ENCODE measurements around the gene ZNF253. TPM values are rescaled to one million over a fixed set of nuclear protein-coding genes. Genes with fewer than 3 reads are reported as not detected.
"Not testable (repeated sequence)": the region's sequence is repeated elsewhere in the genome, so short reads cannot be mapped to it uniquely, and the experiment has no call there.

ZNF253 gene
- total RNA-seq, 4 donors from 2014 or later: 5.0 to 16.7 (median 8.8) TPM

DNA sequence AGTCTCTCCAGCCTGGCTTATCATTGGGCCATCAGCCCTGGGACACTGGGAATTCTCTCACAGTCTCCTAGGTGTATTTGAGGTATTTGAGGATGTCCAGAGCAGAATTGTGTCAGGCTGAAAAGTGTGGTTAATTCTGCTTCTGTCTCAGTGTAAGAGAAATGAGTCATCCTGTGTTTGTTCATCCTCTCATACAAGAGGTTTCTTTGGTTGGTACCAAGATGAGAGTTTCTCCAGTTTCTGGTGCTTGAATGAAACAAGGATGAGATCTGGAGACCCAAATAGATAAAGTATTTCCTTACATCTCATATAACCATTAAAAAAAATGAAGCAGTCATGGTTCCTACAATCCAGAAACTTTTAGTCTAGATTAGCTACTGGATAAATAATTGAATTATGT is 7.7 kb downstream of the ZNF253 start:
- no peaks in the 10 kb centered on the region for H3K27me3 ChIP-seq
- no peaks in the 10 kb centered on the region for H3K9me3 ChIP-seq
- peaks cover 7% of the 10 kb centered on the region for H3K4me1 ChIP-seq
- no peak overlapping the region for H3K27ac ChIP-seq
- H3K4me3 ChIP-seq: no peak overlapping the region
- peaks cover 13% of the 10 kb centered on the region for H3K36me3 ChIP-seq
- TF ChIP-seq, protein P1, sequence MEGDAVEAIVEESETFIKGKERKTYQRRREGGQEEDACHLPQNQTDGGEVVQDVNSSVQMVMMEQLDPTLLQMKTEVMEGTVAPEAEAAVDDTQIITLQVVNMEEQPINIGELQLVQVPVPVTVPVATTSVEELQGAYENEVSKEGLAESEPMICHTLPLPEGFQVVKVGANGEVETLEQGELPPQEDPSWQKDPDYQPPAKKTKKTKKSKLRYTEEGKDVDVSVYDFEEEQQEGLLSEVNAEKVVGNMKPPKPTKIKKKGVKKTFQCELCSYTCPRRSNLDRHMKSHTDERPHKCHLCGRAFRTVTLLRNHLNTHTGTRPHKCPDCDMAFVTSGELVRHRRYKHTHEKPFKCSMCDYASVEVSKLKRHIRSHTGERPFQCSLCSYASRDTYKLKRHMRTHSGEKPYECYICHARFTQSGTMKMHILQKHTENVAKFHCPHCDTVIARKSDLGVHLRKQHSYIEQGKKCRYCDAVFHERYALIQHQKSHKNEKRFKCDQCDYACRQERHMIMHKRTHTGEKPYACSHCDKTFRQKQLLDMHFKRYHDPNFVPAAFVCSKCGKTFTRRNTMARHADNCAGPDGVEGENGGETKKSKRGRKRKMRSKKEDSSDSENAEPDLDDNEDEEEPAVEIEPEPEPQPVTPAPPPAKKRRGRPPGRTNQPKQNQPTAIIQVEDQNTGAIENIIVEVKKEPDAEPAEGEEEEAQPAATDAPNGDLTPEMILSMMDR (IDR thresholded peaks at IDR 0.05): no peak
- TF ChIP-seq POLR2AphosphoS5 (IDR thresholded peaks at IDR 0.05): no peak
- DNase-seq (ENCODE audit: low spot score in 2 of 2): no peak

DNA sequence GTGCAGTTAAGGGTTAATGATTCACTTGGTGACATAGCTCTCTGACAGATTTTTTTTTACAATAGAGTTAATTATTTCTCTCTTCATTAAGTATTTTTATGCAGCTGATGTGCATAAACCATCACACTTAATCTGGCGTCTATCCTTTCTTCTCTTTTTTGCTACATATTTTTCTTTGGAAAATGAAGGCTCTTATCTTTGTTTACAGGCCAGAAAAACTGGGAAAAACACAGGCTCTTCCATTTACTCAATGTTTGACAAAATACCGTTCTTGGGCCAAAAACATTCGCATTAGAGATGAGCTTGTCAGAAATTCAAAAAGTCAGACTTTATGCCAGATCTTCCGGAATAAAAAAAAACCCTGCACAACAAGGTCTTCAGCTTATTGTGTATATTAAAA is 12.0 kb downstream of the ZNF253 start:
- TF ChIP-seq EP300 (IDR thresholded peaks at IDR 0.05) (no peak), POLR2A (IDR thresholded peaks at IDR 0.05) (no peak), POLR2AphosphoS5 (IDR thresholded peaks at IDR 0.05) (no peak)
- TF ChIP-seq, protein P1 (IDR thresholded peaks at IDR 0.05): no peak
- H3K9me3 ChIP-seq: peaks cover 4% of the 10 kb centered on the region
- 64% methylated on average over 4 of the region's 4 CpGs for WGBS
- no peak for DNase-seq (ENCODE audit: low spot score in 2 of 2)
- H3K36me3 ChIP-seq: peaks cover 31% of the 10 kb centered on the region
- H3K27ac ChIP-seq: no peak overlapping the region
- H3K4me3 ChIP-seq: no peak overlapping the region
- no peaks in the 10 kb centered on the region for H3K27me3 ChIP-seq
- no peaks in the 10 kb centered on the region for H3K4me1 ChIP-seq

DNA sequence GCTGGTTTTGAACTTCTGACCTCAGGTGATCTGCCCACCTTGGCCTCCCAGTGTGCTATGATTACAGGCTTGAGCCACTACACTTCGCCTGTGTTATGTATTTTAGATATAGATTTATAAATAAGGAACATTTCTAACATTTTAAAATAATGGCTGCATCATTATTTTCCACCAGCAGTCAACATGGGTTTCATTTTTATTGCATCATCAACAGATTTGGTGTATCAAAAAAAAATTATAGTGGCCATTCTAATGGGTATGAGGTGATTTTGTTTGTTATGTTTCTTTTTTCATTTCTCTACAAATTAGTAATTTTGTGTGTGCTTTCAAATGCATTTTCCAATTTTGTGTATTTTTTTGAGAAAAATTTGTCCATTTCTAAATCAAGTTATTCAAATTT is 18.9 kb downstream of the ZNF253 start:
- Histone ChIP-seq H3K36me3 (peaks cover 62% of the 10 kb centered on the region), H3K9me3 (peaks cover 19% of the 10 kb centered on the region), H3K4me3 (no peak overlapping the region), H3K4me1 (no peaks in the 10 kb centered on the region), H3K27ac (no peak overlapping the region), H3K27me3 (no peaks in the 10 kb centered on the region)
- 97% methylated on average over 1 of the region's 1 CpG for WGBS
- TF ChIP-seq POLR2A (IDR thresholded peaks at IDR 0.05): no peak
- no peak for TF ChIP-seq EP300 (IDR thresholded peaks at IDR 0.05)
- TF ChIP-seq POLR2AphosphoS5 (IDR thresholded peaks at IDR 0.05): no peak
- TF ChIP-seq, protein P1 (IDR thresholded peaks at IDR 0.05): no peak
- DNase-seq (ENCODE audit: low spot score in 2 of 2): no peak

DNA sequence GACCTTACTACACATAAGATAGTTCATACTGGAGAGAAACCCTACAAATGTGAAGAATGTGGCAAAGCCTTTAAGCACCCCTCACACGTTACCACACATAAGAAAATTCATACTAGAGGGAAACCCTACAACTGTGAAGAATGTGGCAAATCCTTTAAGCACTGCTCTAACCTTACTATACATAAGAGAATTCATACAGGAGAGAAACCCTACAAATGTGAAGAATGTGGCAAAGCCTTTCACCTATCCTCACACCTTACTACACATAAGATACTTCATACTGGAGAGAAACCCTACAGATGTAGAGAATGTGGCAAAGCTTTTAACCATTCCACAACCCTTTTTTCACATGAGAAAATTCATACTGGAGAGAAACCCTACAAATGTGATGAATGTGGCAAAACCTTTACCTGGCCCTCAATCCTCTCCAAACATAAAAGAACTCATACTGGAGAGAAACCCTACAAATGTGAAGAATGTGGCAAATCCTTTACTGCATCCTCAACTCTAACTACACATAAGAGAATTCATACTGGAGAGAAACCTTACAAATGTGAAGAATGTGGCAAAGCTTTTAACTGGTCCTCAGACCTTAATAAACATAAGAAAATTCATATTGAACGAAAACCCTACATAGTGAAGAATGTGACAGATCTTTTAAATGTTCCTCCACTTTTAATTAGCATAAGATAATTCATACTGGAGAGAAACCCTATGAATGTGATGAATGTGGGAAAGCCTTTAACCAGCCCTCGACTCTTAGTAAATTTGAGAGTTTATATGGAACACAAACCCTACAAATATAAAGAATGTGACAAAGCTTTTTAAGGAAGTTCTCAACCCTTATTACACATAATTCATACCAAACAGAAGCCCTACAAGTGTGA is 26.6 kb downstream of the ZNF253 start:
- 95% methylated on average over 3 of the region's 3 CpGs for WGBS
- not testable (repeated sequence) for H3K27me3 ChIP-seq; H3K4me1 ChIP-seq; H3K4me3 ChIP-seq; DNase-seq (ENCODE audit: low spot score in 2 of 2); H3K27ac ChIP-seq
- H3K9me3 ChIP-seq: peaks cover 41% of the 10 kb centered on the region
- H3K36me3 ChIP-seq: peaks cover 38% of the 10 kb centered on the region

DNA sequence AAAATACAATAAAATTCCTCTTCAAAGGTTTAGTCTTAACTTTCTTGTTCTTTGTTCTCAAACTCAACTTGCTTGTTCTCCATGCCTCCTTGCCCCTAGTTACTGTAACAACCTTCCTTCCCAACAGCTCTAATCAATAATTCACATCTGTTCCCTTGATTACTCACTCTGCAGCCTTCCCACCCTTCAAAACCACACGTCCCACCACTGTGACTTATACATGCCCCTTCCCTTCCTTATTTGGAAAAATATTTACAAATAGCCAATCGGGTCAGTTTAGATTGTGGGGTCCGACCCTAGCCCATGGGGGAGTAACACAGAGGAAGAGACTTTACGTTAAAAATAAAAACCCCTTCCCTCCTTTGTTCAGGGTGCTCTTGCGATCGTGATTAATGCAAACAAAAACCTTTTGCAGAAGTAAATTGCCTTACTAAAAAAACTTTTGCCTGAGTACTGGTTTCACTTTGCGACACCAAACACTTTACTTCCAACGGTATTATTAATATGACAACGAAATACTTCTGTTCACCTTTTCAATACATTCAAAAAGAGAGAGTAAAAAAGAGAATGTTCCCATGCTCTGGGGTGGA is 34.6 kb downstream of the ZNF253 start:
- under 1% methylated on average over 9 of the region's 9 CpGs for WGBS
- Histone ChIP-seq H3K27me3 (no peaks in the 10 kb centered on the region), H3K4me3 (peak overlapping the region; percentile 72), H3K36me3 (no peaks in the 10 kb centered on the region), H3K27ac (peak overlapping the region; percentile 83), H3K9me3 (peaks cover 7% of the 10 kb centered on the region), H3K4me1 (peaks cover 9% of the 10 kb centered on the region)
- TF ChIP-seq POLR2A (IDR thresholded peaks at IDR 0.05) (no peak), EP300 (IDR thresholded peaks at IDR 0.05) (no peak), POLR2AphosphoS5 (IDR thresholded peaks at IDR 0.05) (no peak)
- TF ChIP-seq, protein P1 (IDR thresholded peaks at IDR 0.05): no peak
- no peak for DNase-seq (ENCODE audit: low spot score in 2 of 2)

All from suprapubic skin (tissue), 4 donors.